Measurements from ENCODE around the gene RNMT. TPM values are rescaled to one million over a fixed set of nuclear protein-coding genes. Genes with fewer than 3 reads are reported as not detected.

RNMT gene
- total and polyA plus RNA-seq, 2 of the 4 experiments (the other 2 are of a cell fraction): 13.3 to 13.6 TPM

DNA sequence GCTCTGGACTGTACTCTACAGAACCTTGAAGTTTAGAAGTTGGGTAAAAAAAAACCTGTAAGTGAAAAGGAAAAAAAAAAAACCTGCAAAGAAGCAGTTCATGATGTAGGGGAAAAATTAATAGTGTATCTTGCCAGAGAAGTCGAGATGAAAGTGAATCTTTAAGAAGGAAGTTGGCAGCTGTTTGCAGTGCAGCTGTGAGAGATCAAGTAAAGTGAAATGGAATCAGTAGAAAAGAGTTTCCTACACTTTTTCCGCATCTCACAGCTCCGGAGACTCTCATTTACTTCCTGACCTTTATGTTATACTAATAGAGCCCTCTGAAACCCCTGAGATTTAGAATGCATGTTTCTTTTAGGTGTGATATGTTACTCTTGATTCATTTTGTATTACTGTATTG, 19.2 kb downstream of the RNMT start:
- Histone ChIP-seq H3K14ac (replicated peaks; ENCODE audit: low read depth, low read length) (no peak overlapping the region), H2BK120ac (ENCODE audit: low read depth, low read length) (no peak overlapping the region), H3K27me3 (ENCODE audit: control insufficient read depth, insufficient read depth, low read length) (no peaks in the 10 kb centered on the region), H2AFZ (replicated peaks; ENCODE audit: low read length, poor library complexity) (no peak overlapping the region), H3K9me1 (ENCODE audit: insufficient read depth, low read length) (no peaks in the 10 kb centered on the region), H3K36me3 (ENCODE audit: control insufficient read depth, insufficient read depth, low read length) (peaks cover 37% of the 10 kb centered on the region), H2AK9ac (replicated peaks; ENCODE audit: low read depth, low read length, poor library complexity) (no peak overlapping the region), H4K91ac (ENCODE audit: insufficient read depth, low read depth, low read length) (no peak overlapping the region), H3K4me3 (ENCODE audit: insufficient read depth, low read depth, low read length) (no peak overlapping the region), H4K20me1 (ENCODE audit: insufficient read depth, low read length) (no peaks in the 10 kb centered on the region), H3K9ac (ENCODE audit: low read depth, low read length) (no peak overlapping the region), H3K79me1 (ENCODE audit: low read depth in 1 of 2, low read length in 2 of 2) (no peaks in the 10 kb centered on the region), H3K56ac (ENCODE audit: extremely low read depth, insufficient read depth, low read length) (no peak overlapping the region), H2BK20ac (ENCODE audit: low read depth, low read length) (no peak overlapping the region), H3K9me3 (ENCODE audit: control insufficient read depth, insufficient read depth, low read length) (no peaks in the 10 kb centered on the region), H2BK15ac (ENCODE audit: low read depth, low read length) (no peak overlapping the region), H3K23ac (ENCODE audit: low read depth, low read length) (no peak overlapping the region), H3K27ac (ENCODE audit: insufficient read depth, low read length) (no peak overlapping the region), H3K4me1 (ENCODE audit: control insufficient read depth, insufficient read depth, low read length) (no peaks in the 10 kb centered on the region), H3K18ac (ENCODE audit: low read depth, low read length) (no peak overlapping the region), H4K8ac (ENCODE audit: low read depth in 2 of 2, low read length in 2 of 2) (no peak overlapping the region), H3K4ac (ENCODE audit: low read depth, low read length) (no peak overlapping the region), H3K4me2 (ENCODE audit: low read depth, low read length) (no peak overlapping the region), H2BK5ac (ENCODE audit: low read depth, low read length, poor library complexity, severe bottlenecking) (no peak overlapping the region), H4K5ac (ENCODE audit: low read depth, low read length) (no peak overlapping the region), H2AK5ac (ENCODE audit: low read depth, low read length) (no peak overlapping the region)
- TF ChIP-seq MAFK (IDR thresholded peaks at IDR 0.05; ENCODE audit: low read depth, low read length) (no peak), MXI1 (IDR thresholded peaks at IDR 0.05; ENCODE audit: borderline replicate concordance, low read depth, low read length) (no peak), RAD21 (IDR thresholded peaks at IDR 0.05; ENCODE audit: low read length) (no peak), RCOR1 (IDR thresholded peaks at IDR 0.05; ENCODE audit: insufficient replicate concordance, low read length) (no peak), CHD1 (IDR thresholded peaks at IDR 0.05; ENCODE audit: low read depth, low read length) (no peak), BHLHE40 (IDR thresholded peaks at IDR 0.05; ENCODE audit: low read depth, low read length) (no peak), MAZ (IDR thresholded peaks at IDR 0.05; ENCODE audit: borderline replicate concordance, low read depth, low read length) (no peak), CEBPB (IDR thresholded peaks at IDR 0.05; ENCODE audit: low read depth, low read length) (no peak), POLR2A (IDR thresholded peaks at IDR 0.05; ENCODE audit: low read depth, low read length) (no peak), RFX5 (IDR thresholded peaks at IDR 0.05; ENCODE audit: low read depth, low read length) (no peak), FOS (IDR thresholded peaks at IDR 0.05; ENCODE audit: low read depth, low read length) (no peak)
- TF ChIP-seq, protein P1, sequence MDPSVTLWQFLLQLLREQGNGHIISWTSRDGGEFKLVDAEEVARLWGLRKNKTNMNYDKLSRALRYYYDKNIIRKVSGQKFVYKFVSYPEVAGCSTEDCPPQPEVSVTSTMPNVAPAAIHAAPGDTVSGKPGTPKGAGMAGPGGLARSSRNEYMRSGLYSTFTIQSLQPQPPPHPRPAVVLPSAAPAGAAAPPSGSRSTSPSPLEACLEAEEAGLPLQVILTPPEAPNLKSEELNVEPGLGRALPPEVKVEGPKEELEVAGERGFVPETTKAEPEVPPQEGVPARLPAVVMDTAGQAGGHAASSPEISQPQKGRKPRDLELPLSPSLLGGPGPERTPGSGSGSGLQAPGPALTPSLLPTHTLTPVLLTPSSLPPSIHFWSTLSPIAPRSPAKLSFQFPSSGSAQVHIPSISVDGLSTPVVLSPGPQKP (IDR thresholded peaks at IDR 0.05; ENCODE audit: borderline replicate concordance, low read depth, low read length): no peak
- CTCF ChIA-PET: no interaction called here
- POLR2A ChIA-PET (ENCODE audit: unreplicated experiment): no interaction called here
- ATAC-seq (ENCODE audit: low read depth): no peak
- in situ Hi-C loops (cut with MboI; ENCODE audit: low sequenced_read_pairs) (loop anchor here (25.0 kb wide), 1 partner anchor 758 kb away; the partner anchor contains the start of gene CEP192), intact Hi-C loops (cut with micrococcal nuclease) (no loop called here), dilution Hi-C loops (cut with HindIII; ENCODE audit: low sequenced_read_pairs, unreplicated experiment) (no loop called here)
- no CpG with 5 or more reads among the region's 3 CpGs for WGBS, 2 experiments (ENCODE audit: extremely low coverage in 2 of 2, insufficient read length in 1 of 2)
- no TSS peak for BruUV-seq (replicated peaks)
- no peak for DNase-seq
